ENCODE results near the gene GPRC5C. TPM values are rescaled to one million over a fixed set of nuclear protein-coding genes. Genes with fewer than 3 reads are reported as not detected.

The GPRC5C gene
- total RNA-seq, 4 donors from 2014 or later = 61.1 to 173 (median 107) TPM

- no peak for DNase-seq
- Histone ChIP-seq H3K27me3 (no peaks in the 10 kb centered on the region), H3K27ac (no peak overlapping the region), H3K36me3 (no peaks in the 10 kb centered on the region), H3K4me3 (no peak overlapping the region), H3K4me1 (no peaks in the 10 kb centered on the region), H3K9me3 (no peaks in the 10 kb centered on the region)
- TF ChIP-seq POLR2A (IDR thresholded peaks at IDR 0.05) (no peak), CTCF (IDR thresholded peaks at IDR 0.05) (no peak)
Observed at GRCh38 chr17:74393346-74393942, 38.4 kb upstream of the GPRC5C start.

- Histone ChIP-seq H3K27ac (peak overlapping the region in 2 of 4 donors; percentile 0 to 32), H3K4me1 (no peaks in the 10 kb centered on the region), H3K9me3 (no peaks in the 10 kb centered on the region), H3K4me3 (no peak overlapping the region), H3K27me3 (no peaks in the 10 kb centered on the region), H3K36me3 (no peaks in the 10 kb centered on the region)
- DNase-seq = no peak
- TF ChIP-seq CTCF (IDR thresholded peaks at IDR 0.05) (no peak), POLR2A (IDR thresholded peaks at IDR 0.05) (no peak)
Observed at GRCh38 chr17:74394275-74394950, 37.5 kb upstream of the GPRC5C start.

- no peaks in the 10 kb centered on the region for H3K4me1 ChIP-seq
- H3K4me3 ChIP-seq = no peak overlapping the region
- TF ChIP-seq CTCF (IDR thresholded peaks at IDR 0.05) (peak in 1 of 6 experiments; percentile 9), POLR2A (IDR thresholded peaks at IDR 0.05) (no peak)
- H3K27me3 ChIP-seq = no peaks in the 10 kb centered on the region
- no peaks in the 10 kb centered on the region for H3K9me3 ChIP-seq
- no peaks in the 10 kb centered on the region for H3K36me3 ChIP-seq
- DNase-seq = peak in 2 of 3 donors; percentile 61 to 67
- H3K27ac ChIP-seq = peak overlapping the region in 2 of 4 donors; percentile 0 to 32
Observed at GRCh38 chr17:74394977-74395376, 36.9 kb upstream of the GPRC5C start.

- DNase-seq = no peak
- H3K4me1 ChIP-seq = no peaks in the 10 kb centered on the region
- TF ChIP-seq CTCF (IDR thresholded peaks at IDR 0.05) (no peak), POLR2A (IDR thresholded peaks at IDR 0.05) (no peak)
- no peak overlapping the region for H3K27ac ChIP-seq
- H3K4me3 ChIP-seq = no peak overlapping the region
- no peaks in the 10 kb centered on the region for H3K36me3 ChIP-seq
- H3K27me3 ChIP-seq = no peaks in the 10 kb centered on the region
- H3K9me3 ChIP-seq = no peaks in the 10 kb centered on the region
Observed at GRCh38 chr17:74396567-74396966, 35.3 kb upstream of the GPRC5C start.

- Histone ChIP-seq H3K4me1 (no peaks in the 10 kb centered on the region), H3K9me3 (no peaks in the 10 kb centered on the region), H3K27me3 (no peaks in the 10 kb centered on the region), H3K4me3 (no peak overlapping the region), H3K36me3 (no peaks in the 10 kb centered on the region), H3K27ac (no peak overlapping the region)
- DNase-seq = no peak
- TF ChIP-seq POLR2A (IDR thresholded peaks at IDR 0.05) = no peak
- no peak for TF ChIP-seq CTCF (IDR thresholded peaks at IDR 0.05)
Observed at GRCh38 chr17:74402048-74402447, 29.8 kb upstream of the GPRC5C start.
